GM19395 (cell line): ENCODE measurements around the gene TTLL9.

Experiments used
- ATAC-seq: cut with Tn5 transposase; IDR thresholded peaks from one replicate; pipeline ENCODE4 v1.9.1; 2021; ENCODE audit warnings: mild to moderate bottlenecking, moderate library complexity; ENCODE audit not compliant: unreplicated experiment

The TTLL9 gene

DNA sequence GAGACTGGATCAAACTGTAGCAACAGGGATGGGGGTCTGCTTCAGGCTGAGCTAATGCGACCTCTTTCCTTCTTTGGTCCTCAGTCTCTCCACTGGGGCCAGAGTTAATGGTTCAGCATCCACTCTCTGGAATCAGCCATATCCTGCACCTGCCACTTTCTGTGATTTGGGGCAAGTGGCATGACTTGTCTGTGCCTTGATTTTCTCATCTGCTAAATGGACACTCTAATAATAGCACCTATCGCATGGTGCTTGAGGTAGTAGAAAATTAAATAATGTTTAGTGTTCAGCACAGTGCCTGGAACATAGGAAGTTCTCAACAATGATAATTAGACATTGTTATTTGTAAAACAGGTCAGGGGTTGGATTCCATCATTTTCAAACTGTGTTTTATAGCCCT is 103.9 kb downstream of the TTLL9 start:
- no peak for ATAC-seq

- no peak for ATAC-seq
These were observed 104.6 kb downstream of the TTLL9 start for GRCh38 chr20:31974951-31975487.

DNA sequence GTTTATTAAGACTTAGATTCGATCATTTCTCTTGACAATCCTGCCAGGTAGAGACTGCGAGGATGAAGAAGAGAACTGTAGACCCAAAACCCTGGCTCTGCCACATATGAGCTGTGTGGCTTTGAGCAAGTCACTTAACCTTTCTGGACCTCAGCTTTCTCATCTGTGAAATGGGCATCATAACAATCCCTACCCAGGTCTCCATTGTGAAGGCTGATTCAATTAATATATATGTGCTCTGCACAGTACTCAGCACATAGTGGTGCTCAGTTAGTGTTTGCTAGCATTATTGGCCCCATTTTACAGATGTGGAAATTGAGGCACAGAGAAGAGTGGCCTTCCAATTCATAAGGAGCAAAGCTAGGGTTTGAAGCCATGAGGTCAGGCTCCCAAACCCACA is 105.4 kb downstream of the TTLL9 start:
- ATAC-seq = no peak

DNA sequence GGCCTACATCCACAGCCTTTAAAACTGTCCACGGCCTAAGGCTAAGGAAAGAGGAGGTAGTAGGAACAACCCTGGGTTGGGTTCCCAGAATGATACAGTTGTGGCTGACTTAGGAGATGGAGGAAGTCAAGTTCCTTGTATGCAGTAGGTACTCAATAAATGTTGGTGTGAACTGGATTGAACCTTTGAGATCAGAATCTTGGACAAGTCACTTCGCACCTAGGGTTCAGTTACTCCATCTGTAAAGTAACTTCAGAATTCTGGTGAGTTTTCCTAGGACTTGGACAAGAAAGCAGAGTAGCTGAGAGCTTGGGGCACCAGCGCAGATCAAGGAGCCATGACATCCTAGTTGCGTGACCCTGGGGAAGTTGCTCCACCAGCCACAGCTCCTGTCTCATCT is 106.6 kb downstream of the TTLL9 start:
- no peak for ATAC-seq

DNA sequence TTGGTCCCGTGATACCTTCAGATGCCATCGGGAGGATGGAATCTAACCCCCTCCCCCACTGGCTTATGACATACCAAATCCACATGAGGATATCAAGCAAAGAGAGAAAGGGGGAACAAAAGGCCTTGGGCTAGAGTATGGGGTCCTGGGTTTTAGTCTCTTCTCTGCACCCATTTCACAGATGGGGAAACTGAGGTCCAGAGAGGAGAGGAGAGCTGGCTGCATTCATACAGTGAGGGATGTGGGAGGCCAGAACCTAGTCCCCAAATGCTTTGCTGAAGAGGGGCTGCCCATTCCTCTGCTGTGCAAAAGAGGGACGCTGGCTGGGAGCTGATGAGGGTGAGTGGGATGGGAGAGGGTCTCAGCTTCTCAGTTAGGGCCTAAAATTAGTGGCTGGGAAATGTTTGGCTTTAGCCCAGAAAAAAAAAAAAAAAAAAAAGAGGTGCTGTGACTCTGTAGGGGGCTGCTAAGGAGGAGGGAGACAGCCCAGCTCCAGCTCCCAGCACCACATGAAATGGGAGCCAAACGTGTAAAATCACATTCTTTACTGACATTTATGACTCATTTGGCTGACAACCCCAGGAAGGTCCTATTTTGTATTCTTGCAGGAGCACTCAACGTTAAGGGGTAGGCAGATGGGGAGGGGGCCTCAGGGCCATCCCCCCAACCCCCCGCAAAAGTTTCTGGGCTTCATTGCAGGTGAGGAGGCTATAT is 109.4 kb downstream of the TTLL9 start:
- ATAC-seq = no peak

GRCh38 chr20:31981784-31982183 is 111.3 kb downstream of the TTLL9 start:
- ATAC-seq = no peak

DNA sequence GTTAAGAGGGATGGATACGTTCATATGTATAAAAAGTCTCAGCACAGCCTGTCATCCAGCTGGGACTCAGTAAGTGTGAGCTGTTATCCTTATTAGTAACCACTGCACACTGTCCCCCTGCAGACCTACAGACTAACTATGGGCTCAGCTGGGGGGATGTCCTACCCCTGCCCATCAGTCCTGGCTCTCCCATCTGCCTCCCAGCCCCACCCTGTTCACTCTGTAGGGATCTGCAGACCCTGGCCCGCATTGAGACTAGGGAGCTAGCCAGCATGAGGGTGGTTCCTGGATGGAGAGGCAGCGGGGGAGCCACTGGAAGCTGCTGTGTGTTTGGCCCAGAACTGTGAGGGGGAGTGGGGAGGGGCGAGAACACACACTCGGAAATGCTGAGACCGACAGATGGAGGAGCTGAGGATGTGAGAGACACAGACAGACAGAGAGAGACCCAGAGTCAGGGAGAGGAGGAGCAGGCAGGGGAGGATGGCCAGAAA is 114.6 kb downstream of the TTLL9 start:
- ATAC-seq = no peak

- no peak for ATAC-seq
These were observed 117.3 kb downstream of the TTLL9 start for GRCh38 chr20:31987744-31988143.

- no peak for ATAC-seq
These were observed 118.1 kb downstream of the TTLL9 start for GRCh38 chr20:31988430-31989015.

GRCh38 chr20:31989030-31989645 is 118.7 kb downstream of the TTLL9 start:
- ATAC-seq = no peak

GRCh38 chr20:31990641-31991338 is 120.4 kb downstream of the TTLL9 start:
- no peak for ATAC-seq

- ATAC-seq = no peak
These were observed 120.9 kb downstream of the TTLL9 start for GRCh38 chr20:31991339-31991705.

DNA sequence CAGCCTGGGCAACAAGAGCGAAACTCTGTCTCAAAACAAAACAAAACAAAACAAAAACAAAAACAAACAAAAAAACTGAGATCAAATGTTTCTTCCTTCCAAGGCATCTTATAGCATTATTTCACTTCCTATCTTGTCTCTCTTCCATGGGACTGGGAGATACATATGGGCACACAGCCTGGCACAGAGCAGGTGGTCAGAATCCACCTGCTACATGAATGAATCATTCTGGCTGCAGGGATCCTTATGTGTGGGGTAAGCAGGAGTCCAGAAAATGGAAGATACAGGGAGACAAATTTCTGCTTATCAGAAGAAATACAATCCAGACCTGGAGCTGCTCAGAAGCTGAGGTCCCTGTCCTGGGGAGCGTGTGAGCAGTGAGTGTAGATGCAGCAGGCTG is 121.7 kb downstream of the TTLL9 start:
- ATAC-seq = no peak
